Left colon (tissue), 2 donors: ENCODE data around the gene INHBC. TPM values are rescaled to one million over a fixed set of nuclear protein-coding genes. Genes with fewer than 3 reads are reported as not detected.
A peak's percentile ranks its signal among the peaks of the same experiment; 100 is the strongest.

Experiments
- ATAC-seq: fragments of 200-7000 bp; cut with Tn5 transposase; one replicate; pipeline ENCODE4 v1.9.1; 2020; ENCODE audit warnings: mild to moderate bottlenecking, moderate library complexity
- DNase-seq, 2 donors: peaks; one replicate each; pipeline ENCODE4 v3.0.0-alpha.2; 2020
- intact Hi-C, 2 donors: fragments of 100-400 bp; cut with DNase I in 1 of 2; cut with micrococcal nuclease in 1 of 2; formaldehyde crosslinking; loops; one replicate each; pipeline versions ENCODE4 v1.11.2 to v1.14.0; 2022; cut with DNase I, micrococcal nuclease
- total RNA-seq, 2 donors: library from RNA; stranded (reverse); fragmentation: NEBNext Ultra II Directional; extraction: Animal tissue kit (Norgen Biotek cat#: 25700); gene quantifications; one replicate each; pipeline ENCODE4 v1.2.1, GENCODE V29; 2021
- donor health status: DM: no; HTN: no; CAD: no.
- donor health status: DM: yes; HTN: yes; CAD: no.

The INHBC gene
- total RNA-seq, 2 donors from 2014 or later = not detected

- DNase-seq (peak; percentile 87), ATAC-seq (peak; percentile 73)
- intact Hi-C loops = no loop called here
These were observed 27.8 kb downstream of the INHBC start for GRCh38 chr12:57462251-57462911.

- intact Hi-C loops = no loop called here
- no peak for DNase-seq
- no peak for ATAC-seq
These were observed 28.3 kb downstream of the INHBC start for GRCh38 chr12:57462912-57463253.

- intact Hi-C loops = no loop called here
- ATAC-seq = no peak
- DNase-seq = no peak
These were observed 30.0 kb downstream of the INHBC start for GRCh38 chr12:57464569-57464968.

- intact Hi-C loops = no loop called here
- ATAC-seq = no peak
- DNase-seq = no peak
These were observed 30.6 kb downstream of the INHBC start for GRCh38 chr12:57465030-57465746.

- DNase-seq = no peak
- intact Hi-C loops = no loop called here
- ATAC-seq = no peak
These were observed 31.3 kb downstream of the INHBC start for GRCh38 chr12:57465747-57466505.

GRCh38 chr12:57467212-57467874, 32.8 kb downstream of the INHBC start:
- ATAC-seq = no peak
- intact Hi-C loops = no loop called here
- no peak for DNase-seq

- no peak for DNase-seq
- ATAC-seq = no peak
- intact Hi-C loops = no loop called here
These were observed 33.3 kb downstream of the INHBC start for GRCh38 chr12:57467915-57468314.

GRCh38 chr12:57469296-57470164, 34.9 kb downstream of the INHBC start:
- no peak for ATAC-seq
- intact Hi-C loops = no loop called here
- DNase-seq = no peak

- ATAC-seq (peak; percentile 37), DNase-seq (no peak)
- intact Hi-C loops = no loop called here
These were observed 35.8 kb downstream of the INHBC start for GRCh38 chr12:57470286-57470969.

- ATAC-seq = peak; percentile 87
- peak in 1 of 2 donors; percentile 46 for DNase-seq
These were observed 36.5 kb downstream of the INHBC start for GRCh38 chr12:57470970-57471656.

GRCh38 chr12:57471661-57472060, 37.1 kb downstream of the INHBC start:
- ATAC-seq = no peak
- no peak for DNase-seq
- intact Hi-C loops = no loop called here

More at GRCh38 chr12:57470970-57471656, 36.5 kb downstream of the INHBC start:
- intact Hi-C loops = no loop called here

- ATAC-seq = no peak
- intact Hi-C loops = no loop called here
- no peak for DNase-seq
These were observed 37.8 kb downstream of the INHBC start for GRCh38 chr12:57472391-57472790.

- intact Hi-C loops = no loop called here
- DNase-seq (no peak), ATAC-seq (no peak)
These were observed 38.8 kb downstream of the INHBC start for GRCh38 chr12:57473392-57473791.

- ATAC-seq (no peak), DNase-seq (no peak)
- intact Hi-C loops = no loop called here
These were observed 39.3 kb downstream of the INHBC start for GRCh38 chr12:57473886-57474285.

- ATAC-seq = no peak
- intact Hi-C loops = no loop called here
These were observed 39.8 kb downstream of the INHBC start for GRCh38 chr12:57474430-57474829.

GRCh38 chr12:57474862-57475261, 40.3 kb downstream of the INHBC start:
- intact Hi-C loops = no loop called here
- DNase-seq (no peak), ATAC-seq (no peak)

More at GRCh38 chr12:57474430-57474829, 39.8 kb downstream of the INHBC start:
- no peak for DNase-seq
